IPS-18c (cell line): ENCODE results near the gene ZP2.
"Not testable (repeated sequence)": the region's sequence is repeated elsewhere in the genome, so short reads cannot be mapped to it uniquely, and the experiment has no call there.

Source experiments
- H3K4me3 ChIP-seq: 2 replicates; pipeline ENCODE4 v1.7.0; 2013; ENCODE audit warnings: low read depth, mild to moderate bottlenecking, low read length, moderate library complexity; ENCODE audit not compliant: insufficient read depth
- H3K9me3 ChIP-seq: one replicate; pipeline ENCODE4 v1.6.1; 2013; ENCODE audit warnings: mild to moderate bottlenecking, low read length, moderate library complexity; ENCODE audit not compliant: control insufficient read depth, insufficient read depth

Gene ZP2

GRCh38 chr16:21222495-21223337 lies 11.3 kb upstream of the ZP2 start:
- H3K9me3 ChIP-seq, result no peaks in the 10 kb centered on the region

GRCh38 chr16:21219551-21219950 lies 8.2 kb upstream of the ZP2 start:
- Histone ChIP-seq H3K4me3 (no peak overlapping the region), H3K9me3 (no peaks in the 10 kb centered on the region)

More at GRCh38 chr16:21222495-21223337, 11.3 kb upstream of the ZP2 start:
- H3K4me3 ChIP-seq, result no peak overlapping the region; the same call in 1 of the 2 replicates

GRCh38 chr16:21218153-21218552 lies 6.8 kb upstream of the ZP2 start:
- no peaks in the 10 kb centered on the region for H3K9me3 ChIP-seq
- H3K4me3 ChIP-seq, result no peak overlapping the region

GRCh38 chr16:21217121-21217520 lies 5.7 kb upstream of the ZP2 start:
- Histone ChIP-seq H3K9me3 (no peaks in the 10 kb centered on the region), H3K4me3 (no peak overlapping the region)

GRCh38 chr16:21214086-21214485 lies 2.7 kb upstream of the ZP2 start:
- no peaks in the 10 kb centered on the region for H3K9me3 ChIP-seq
- no peak overlapping the region for H3K4me3 ChIP-seq

- no peak overlapping the region for H3K4me3 ChIP-seq
- H3K9me3 ChIP-seq, result no peaks in the 10 kb centered on the region
These were observed 2.7 kb downstream of the ZP2 start for GRCh38 chr16:21208446-21209230.

GRCh38 chr16:21206550-21206949 lies 4.8 kb downstream of the ZP2 start:
- no peak overlapping the region for H3K4me3 ChIP-seq

GRCh38 chr16:21205303-21205702 lies 6.1 kb downstream of the ZP2 start:
- H3K9me3 ChIP-seq, result no peaks in the 10 kb centered on the region
- H3K4me3 ChIP-seq, result no peak overlapping the region; the same call in 1 of the 2 replicates

More at GRCh38 chr16:21206550-21206949, 4.8 kb downstream of the ZP2 start:
- no peaks in the 10 kb centered on the region for H3K9me3 ChIP-seq

GRCh38 chr16:21203155-21203797 lies 8.1 kb downstream of the ZP2 start:
- Histone ChIP-seq H3K9me3 (no peaks in the 10 kb centered on the region), H3K4me3 (no peak overlapping the region)

- Histone ChIP-seq H3K4me3 (no peak overlapping the region), H3K9me3 (no peaks in the 10 kb centered on the region)
These were observed 11.7 kb downstream of the ZP2 start for GRCh38 chr16:21199607-21200218.

- Histone ChIP-seq H3K9me3 (no peaks in the 10 kb centered on the region), H3K4me3 (no peak overlapping the region)
These were observed 13.8 kb downstream of the ZP2 start for GRCh38 chr16:21197621-21198020.

GRCh38 chr16:21197112-21197511 lies 14.3 kb downstream of the ZP2 start:
- H3K9me3 ChIP-seq, result no peaks in the 10 kb centered on the region
- H3K4me3 ChIP-seq, result no peak overlapping the region

GRCh38 chr16:21195330-21195729 lies 16.0 kb downstream of the ZP2 start:
- not testable (repeated sequence) for H3K4me3 ChIP-seq, H3K9me3 ChIP-seq

GRCh38 chr16:21194771-21195301 lies 16.5 kb downstream of the ZP2 start:
- H3K9me3 ChIP-seq, result no peaks in the 10 kb centered on the region
- no peak overlapping the region for H3K4me3 ChIP-seq

GRCh38 chr16:21192991-21193390 lies 18.4 kb downstream of the ZP2 start:
- peaks cover 2% of the 10 kb centered on the region for H3K9me3 ChIP-seq
- H3K4me3 ChIP-seq, result no peak overlapping the region

GRCh38 chr16:21190599-21190998 lies 20.8 kb downstream of the ZP2 start:
- H3K9me3 ChIP-seq, result peaks cover 2% of the 10 kb centered on the region
- H3K4me3 ChIP-seq, result no peak overlapping the region

- no peak overlapping the region for H3K4me3 ChIP-seq
- H3K9me3 ChIP-seq, result peaks cover 2% of the 10 kb centered on the region
These were observed 21.4 kb downstream of the ZP2 start for GRCh38 chr16:21190013-21190412.
